BJ (cell line): Measurements from ENCODE around the gene KRTAP10-2. TPM values are rescaled to one million over a fixed set of nuclear protein-coding genes. Genes with fewer than 3 reads are reported as not detected.

Experiments used
- CTCF ChIA-PET: fragments of 350-600 bp; formaldehyde crosslinking; extraction: SDS; loops from one replicate; lab custom pipeline; 2021; ENCODE audit warnings: antibody characterized with exemption, inconsistent platforms; lab: Yijun Ruan, JAX
- POLR2A ChIA-PET: fragments of 300-600 bp; sonication (Branson Sonifier 250); formaldehyde crosslinking; extraction: SDS; loops from one replicate; lab custom pipeline; 2021; ENCODE audit warnings: antibody characterized with exemption; lab: Charles Lee
- DNase-seq: peaks from one replicate; pipeline ENCODE4 v3.0.0-alpha.2; 2011; ENCODE audit warnings: low read depth
- H3K27me3 ChIP-seq: 2 replicates; pipeline ENCODE4 v1.6.0; 2011; ENCODE audit warnings: low read length; ENCODE audit not compliant: control insufficient read depth, insufficient read depth
- H3K36me3 ChIP-seq: 2 replicates; pipeline ENCODE4 v1.5.1; 2011; ENCODE audit warnings: low read length; ENCODE audit not compliant: control insufficient read depth, insufficient read depth
- H3K4me3 ChIP-seq: 2 replicates; pipeline ENCODE4 v1.5.1; 2011; ENCODE audit warnings: low read depth, mild to moderate bottlenecking, control low read depth, low read length
- CTCF ChIP-seq: IDR thresholded peaks from 2 replicates; pipeline ENCODE4 v1.5.1; 2011; ENCODE audit warnings: low read depth, mild to moderate bottlenecking, control low read depth, inconsistent platforms, low read length, moderate library complexity; ENCODE audit not compliant: insufficient read depth
- polyA plus RNA-seq: library from polyadenylated mRNA; depleted of rRNA; stranded (reverse); fragments of >200 nt; gene quantifications from 2 replicates; pipeline ENCODE4 v1.2.3, GENCODE V29; 2011

The KRTAP10-2 gene
- polyA plus RNA-seq, 1 experiment: not detected

- no peaks in the 10 kb centered on the region for H3K36me3 ChIP-seq
- no peak overlapping the region for H3K4me3 ChIP-seq
- no peaks in the 10 kb centered on the region for H3K27me3 ChIP-seq
- POLR2A ChIA-PET: no interaction called here
- no peak for DNase-seq
- CTCF ChIA-PET: no interaction called here
- TF ChIP-seq CTCF: no peak
These were observed 27.9 kb upstream of the KRTAP10-2 start for GRCh38 chr21:44579056-44579832.

GRCh38 chr21:44578371-44579055, 27.2 kb upstream of the KRTAP10-2 start:
- TF ChIP-seq CTCF: no peak
- Histone ChIP-seq H3K27me3 (no peaks in the 10 kb centered on the region), H3K4me3 (no peak overlapping the region), H3K36me3 (no peaks in the 10 kb centered on the region)
- POLR2A ChIA-PET: no interaction called here
- CTCF ChIA-PET: no interaction called here
- DNase-seq: no peak

- ChIA-PET CTCF (no interaction called here), POLR2A (no interaction called here)
- Histone ChIP-seq H3K36me3 (no peaks in the 10 kb centered on the region), H3K4me3 (no peak overlapping the region), H3K27me3 (no peaks in the 10 kb centered on the region)
- no peak for TF ChIP-seq CTCF
- DNase-seq: no peak
These were observed 24.7 kb upstream of the KRTAP10-2 start for GRCh38 chr21:44576025-44576420.

GRCh38 chr21:44575307-44576024, 24.2 kb upstream of the KRTAP10-2 start:
- no peak for DNase-seq
- H3K27me3 ChIP-seq: no peaks in the 10 kb centered on the region
- no peak for TF ChIP-seq CTCF
- ChIA-PET POLR2A (no interaction called here), CTCF (interaction anchor here (1.2 kb wide), 1 partner anchor 9 kb away, joined by 3 read pairs; no protein-coding TSS in a partner anchor)
- H3K36me3 ChIP-seq: no peaks in the 10 kb centered on the region
- H3K4me3 ChIP-seq: no peak overlapping the region
